Keratinocyte (primary cell): ENCODE data around the gene GZMM.

ENCODE experiments used
- CTCF ChIP-seq, 3 experiments: IDR thresholded peaks in 1 of 3; conservative IDR thresholded peaks in 1 of 3; optimal IDR thresholded peaks in 1 of 3; 2 replicates in 2 of 3; 3 replicates in 1 of 3; pipeline versions ENCODE3 to v1.5.1; 2011; ENCODE audit warnings: low read length in 3 of 3, mild to moderate bottlenecking in 3 of 3, moderate library complexity in 2 of 3, control low read depth in 1 of 3, inconsistent platforms in 1 of 3; ENCODE audit not compliant: insufficient read depth in 2 of 3; ENCODE audit errors: extremely low read depth in 1 of 3
- EZH2 ChIP-seq: IDR thresholded peaks from one replicate; pipeline ENCODE4 v1.6.1; 2012; ENCODE audit warnings: inconsistent platforms, mild to moderate bottlenecking, low read length, moderate library complexity

GRCh38 chr19:590396-590745 lies 46.5 kb downstream of the GZMM start:
- TF ChIP-seq EZH2 (no peak), CTCF (optimal IDR thresholded peaks at IDR 0.05 in 1 of 3, IDR thresholded peaks at IDR 0.05 in 1 of 3, conservative IDR thresholded peaks at IDR 0.05 in 1 of 3; ENCODE audit: extremely low read depth in 1 of 3, insufficient read depth in 2 of 3, low read length in 3 of 3) (no peak)
